ENCODE data around the gene NAXD.

The NAXD gene

GRCh38 chr13:110648848-110649421, 33.6 kb downstream of the NAXD start:
- Histone ChIP-seq H3K23ac (ENCODE audit: low read depth, low read length, poor library complexity) (peak overlapping the region; percentile 77), H3K27ac (replicated peaks; ENCODE audit: low read length) (peak overlapping the region; percentile 38), H3K4me2 (ENCODE audit: insufficient read depth, low read length, poor library complexity, severe bottlenecking) (no peak overlapping the region), H2BK12ac (ENCODE audit: low read length) (peak overlapping the region; percentile 97), H2BK5ac (ENCODE audit: low read length) (no peak overlapping the region), H3K36me3 (replicated peaks in 1 of 2; ENCODE audit: control insufficient read depth in 2 of 2, insufficient read depth in 2 of 2, low read length in 2 of 2) (peaks cover 7 to 86% of the 10 kb centered on the region in 2 donors), H2BK120ac (ENCODE audit: low read depth, low read length) (no peak overlapping the region), H4K8ac (ENCODE audit: low read depth, low read length) (peak overlapping the region; percentile 74), H2AK5ac (ENCODE audit: low read depth, low read length) (peak overlapping the region; percentile 64), H3K4me1 (ENCODE audit: control insufficient read depth in 2 of 2, insufficient read depth in 1 of 2, low read depth in 1 of 2, low read length in 2 of 2) (peaks cover 0 to 23% of the 10 kb centered on the region in 2 donors), H4K91ac (ENCODE audit: low read depth, low read length, poor library complexity) (peak overlapping the region; percentile 19), H3K9me3 (replicated peaks in 1 of 2; ENCODE audit: control insufficient read depth in 2 of 2, insufficient read depth in 1 of 2, low read depth in 1 of 2, low read length in 2 of 2) (no peaks in the 10 kb centered on the region), H3K4ac (ENCODE audit: low read length) (no peak overlapping the region), H3K18ac (ENCODE audit: low read length) (peak overlapping the region; percentile 23), H3K4me3 (ENCODE audit: low read length in 2 of 2) (no peak overlapping the region), H3K79me1 (ENCODE audit: low read depth, low read length) (peaks cover 2% of the 10 kb centered on the region), H3K14ac (ENCODE audit: low read length) (peak overlapping the region; percentile 60), H2AFZ (ENCODE audit: low read length) (no peak overlapping the region), H3K27me3 (ENCODE audit: control insufficient read depth in 3 of 3, insufficient read depth in 3 of 3, low read depth in 1 of 3, low read length in 3 of 3) (peaks cover 0 to 2% (median 0%) of the 10 kb centered on the region in 3 experiments), H2BK15ac (ENCODE audit: low read length) (no peak overlapping the region), H3K9ac (ENCODE audit: low read depth, low read length, poor library complexity) (peak overlapping the region; percentile 63)
- WGBS, 2 donors (ENCODE audit: extremely low coverage in 2 of 2, insufficient read length in 2 of 2, insufficient replicate concordance in 1 of 2): no CpG with 5 or more reads among the region's 35 CpGs
- no peak for DNase-seq (ENCODE audit: low spot score)

- DNase-seq (ENCODE audit: low spot score): no peak
- Histone ChIP-seq H3K9me3 (replicated peaks in 1 of 2; ENCODE audit: control insufficient read depth in 2 of 2, insufficient read depth in 1 of 2, low read depth in 1 of 2, low read length in 2 of 2) (no peaks in the 10 kb centered on the region), H2AFZ (ENCODE audit: low read length) (no peak overlapping the region), H3K18ac (ENCODE audit: low read length) (no peak overlapping the region), H4K91ac (ENCODE audit: low read depth, low read length, poor library complexity) (no peak overlapping the region), H2BK12ac (ENCODE audit: low read length) (no peak overlapping the region), H3K4ac (ENCODE audit: low read length) (no peak overlapping the region), H3K27me3 (ENCODE audit: control insufficient read depth in 3 of 3, insufficient read depth in 3 of 3, low read depth in 1 of 3, low read length in 3 of 3) (peaks cover 0 to 2% (median 0%) of the 10 kb centered on the region in 3 experiments), H3K9ac (ENCODE audit: low read depth, low read length, poor library complexity) (peak overlapping the region; percentile 38), H3K4me3 (ENCODE audit: low read length in 2 of 2) (peak overlapping the region in 1 of 2 donors; percentile 13), H2BK120ac (ENCODE audit: low read depth, low read length) (no peak overlapping the region), H2AK5ac (ENCODE audit: low read depth, low read length) (peak overlapping the region; percentile 64), H4K8ac (ENCODE audit: low read depth, low read length) (peak overlapping the region; percentile 26), H3K27ac (replicated peaks; ENCODE audit: low read length) (no peak overlapping the region), H3K14ac (ENCODE audit: low read length) (no peak overlapping the region), H3K23ac (ENCODE audit: low read depth, low read length, poor library complexity) (no peak overlapping the region), H3K4me2 (ENCODE audit: insufficient read depth, low read length, poor library complexity, severe bottlenecking) (no peak overlapping the region), H2BK5ac (ENCODE audit: low read length) (no peak overlapping the region), H3K79me1 (ENCODE audit: low read depth, low read length) (peaks cover 2% of the 10 kb centered on the region), H3K36me3 (replicated peaks in 1 of 2; ENCODE audit: control insufficient read depth in 2 of 2, insufficient read depth in 2 of 2, low read length in 2 of 2) (peaks cover 7 to 86% of the 10 kb centered on the region in 2 donors), H2BK15ac (ENCODE audit: low read length) (peak overlapping the region; percentile 7), H3K4me1 (ENCODE audit: control insufficient read depth in 2 of 2, insufficient read depth in 1 of 2, low read depth in 1 of 2, low read length in 2 of 2) (peaks cover 0 to 21% of the 10 kb centered on the region in 2 donors)
- no CpG with 5 or more reads among the region's 7 CpGs for WGBS, 2 donors (ENCODE audit: extremely low coverage in 2 of 2, insufficient read length in 2 of 2, insufficient replicate concordance in 1 of 2)
These were observed 34.2 kb downstream of the NAXD start for GRCh38 chr13:110649551-110649950.

DNA sequence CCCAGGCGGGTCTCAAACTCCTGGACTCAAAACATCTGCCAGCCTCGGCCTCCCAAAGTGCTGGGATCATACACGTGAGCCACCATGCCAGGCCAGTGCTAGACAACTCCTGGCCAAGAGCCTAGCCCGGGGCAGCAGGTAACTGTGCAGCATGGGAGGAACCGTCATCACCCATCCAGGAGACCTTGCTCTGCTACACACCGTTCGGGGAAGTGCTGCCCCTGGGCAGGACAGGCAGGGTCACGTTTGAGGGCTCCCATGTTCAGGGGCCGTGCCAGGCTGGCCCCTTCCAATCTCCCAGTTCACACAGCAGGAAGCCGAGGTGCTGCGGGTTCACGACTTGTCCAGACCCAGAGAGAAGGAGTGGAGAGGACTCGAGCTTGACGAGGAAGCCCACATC, 35.1 kb downstream of the NAXD start:
- Histone ChIP-seq H3K23ac (ENCODE audit: low read depth, low read length, poor library complexity) (no peak overlapping the region), H2BK15ac (ENCODE audit: low read length) (no peak overlapping the region), H3K4me1 (ENCODE audit: control insufficient read depth in 2 of 2, insufficient read depth in 1 of 2, low read depth in 1 of 2, low read length in 2 of 2) (peaks cover 0 to 14% of the 10 kb centered on the region in 2 donors), H3K9ac (ENCODE audit: low read depth, low read length, poor library complexity) (no peak overlapping the region), H2BK12ac (ENCODE audit: low read length) (no peak overlapping the region), H2AFZ (ENCODE audit: low read length) (no peak overlapping the region), H2AK5ac (ENCODE audit: low read depth, low read length) (no peak overlapping the region), H3K18ac (ENCODE audit: low read length) (peak overlapping the region; percentile 15), H2BK120ac (ENCODE audit: low read depth, low read length) (no peak overlapping the region), H4K8ac (ENCODE audit: low read depth, low read length) (no peak overlapping the region), H3K79me1 (ENCODE audit: low read depth, low read length) (peaks cover 2% of the 10 kb centered on the region), H3K27me3 (ENCODE audit: control insufficient read depth in 3 of 3, insufficient read depth in 3 of 3, low read depth in 1 of 3, low read length in 3 of 3) (peaks cover 0 to 2% (median 0%) of the 10 kb centered on the region in 3 experiments), H2BK5ac (ENCODE audit: low read length) (no peak overlapping the region), H3K4me3 (ENCODE audit: low read length in 2 of 2) (no peak overlapping the region), H3K9me3 (replicated peaks in 1 of 2; ENCODE audit: control insufficient read depth in 2 of 2, insufficient read depth in 1 of 2, low read depth in 1 of 2, low read length in 2 of 2) (no peaks in the 10 kb centered on the region), H3K4me2 (ENCODE audit: insufficient read depth, low read length, poor library complexity, severe bottlenecking) (no peak overlapping the region), H3K27ac (replicated peaks; ENCODE audit: low read length) (no peak overlapping the region), H4K91ac (ENCODE audit: low read depth, low read length, poor library complexity) (no peak overlapping the region), H3K36me3 (replicated peaks in 1 of 2; ENCODE audit: control insufficient read depth in 2 of 2, insufficient read depth in 2 of 2, low read length in 2 of 2) (peaks cover 7 to 85% of the 10 kb centered on the region in 2 donors), H3K4ac (ENCODE audit: low read length) (no peak overlapping the region), H3K14ac (ENCODE audit: low read length) (no peak overlapping the region)
- DNase-seq (ENCODE audit: low spot score): no peak
- no CpG with 5 or more reads among the region's 14 CpGs for WGBS, 2 donors (ENCODE audit: extremely low coverage in 2 of 2, insufficient read length in 2 of 2, insufficient replicate concordance in 1 of 2)

- Histone ChIP-seq H2BK15ac (ENCODE audit: low read length) (no peak overlapping the region), H3K4me3 (ENCODE audit: low read length in 2 of 2) (no peak overlapping the region), H3K9me3 (replicated peaks in 1 of 2; ENCODE audit: control insufficient read depth in 2 of 2, insufficient read depth in 1 of 2, low read depth in 1 of 2, low read length in 2 of 2) (no peaks in the 10 kb centered on the region), H3K4ac (ENCODE audit: low read length) (no peak overlapping the region), H3K14ac (ENCODE audit: low read length) (no peak overlapping the region), H3K18ac (ENCODE audit: low read length) (no peak overlapping the region), H4K91ac (ENCODE audit: low read depth, low read length, poor library complexity) (no peak overlapping the region), H2AK5ac (ENCODE audit: low read depth, low read length) (no peak overlapping the region), H4K8ac (ENCODE audit: low read depth, low read length) (no peak overlapping the region), H3K4me1 (ENCODE audit: control insufficient read depth in 2 of 2, insufficient read depth in 1 of 2, low read depth in 1 of 2, low read length in 2 of 2) (peaks cover 0 to 14% of the 10 kb centered on the region in 2 donors), H3K4me2 (ENCODE audit: insufficient read depth, low read length, poor library complexity, severe bottlenecking) (no peak overlapping the region), H2AFZ (ENCODE audit: low read length) (no peak overlapping the region), H3K9ac (ENCODE audit: low read depth, low read length, poor library complexity) (no peak overlapping the region), H3K79me1 (ENCODE audit: low read depth, low read length) (peaks cover 2% of the 10 kb centered on the region), H2BK12ac (ENCODE audit: low read length) (no peak overlapping the region), H3K27ac (replicated peaks; ENCODE audit: low read length) (no peak overlapping the region), H2BK120ac (ENCODE audit: low read depth, low read length) (no peak overlapping the region), H3K27me3 (ENCODE audit: control insufficient read depth in 3 of 3, insufficient read depth in 3 of 3, low read depth in 1 of 3, low read length in 3 of 3) (peaks cover 0 to 2% (median 0%) of the 10 kb centered on the region in 3 experiments), H3K36me3 (replicated peaks in 1 of 2; ENCODE audit: control insufficient read depth in 2 of 2, insufficient read depth in 2 of 2, low read length in 2 of 2) (peaks cover 7 to 82% of the 10 kb centered on the region in 2 donors), H2BK5ac (ENCODE audit: low read length) (no peak overlapping the region), H3K23ac (ENCODE audit: low read depth, low read length, poor library complexity) (no peak overlapping the region)
- no CpG with 5 or more reads among the region's 14 CpGs for WGBS, 2 donors (ENCODE audit: extremely low coverage in 2 of 2, insufficient read length in 2 of 2, insufficient replicate concordance in 1 of 2)
- no peak for DNase-seq (ENCODE audit: low spot score)
These were observed 35.9 kb downstream of the NAXD start for GRCh38 chr13:110651271-110651670.
